H1 (cell line): ENCODE results near the gene NFIA. TPM values are rescaled to one million over a fixed set of nuclear protein-coding genes. Genes with fewer than 3 reads are reported as not detected.

ENCODE experiments used
- KDM1A ChIP-seq: fragments of 200-600, 300-600 bp; sonication (generic); IDR thresholded peaks from 2 replicates; pipeline ENCODE4 v1.7.1; 2016; ENCODE audit warnings: mild to moderate bottlenecking, low read length, borderline replicate concordance
- SP4 ChIP-seq: IDR thresholded peaks from 2 replicates; pipeline ENCODE4 v1.6.1; 2012; ENCODE audit warnings: low read length, inconsistent platforms
- polyA plus RNA-seq, 7 experiments: library from polyadenylated mRNA; depleted of rRNA in 3 of 7; stranded (reverse) in 5 of 7; unstranded in 2 of 7; fragments of >200 nt in 5 of 7; fragments of 200-250 nt in 2 of 7; gene quantifications; 1 replicate in 5 of 7; 2 replicates in 1 of 7; 4 replicates in 1 of 7; pipeline versions ENCODE4 v1.2.1 to v1.2.3, GENCODE V29; 2011 to 2013; ENCODE audit warnings: missing spikeins in 2 of 7, mixed read lengths in 2 of 7
- total RNA-seq: library from RNA; stranded (reverse); fragmentation: NEBNext Ultra II Directional; extraction: Animal tissue kit (Norgen Biotek cat#: 25700); gene quantifications from 2 replicates; pipeline ENCODE4 v1.2.1, GENCODE V29; 2021

The NFIA gene
- total and polyA plus RNA-seq, 2 of the 8 experiments (the other 6 are each of a cell fraction or from before 2014, with no cell fraction given): 1.8 to 2.3 TPM

DNA sequence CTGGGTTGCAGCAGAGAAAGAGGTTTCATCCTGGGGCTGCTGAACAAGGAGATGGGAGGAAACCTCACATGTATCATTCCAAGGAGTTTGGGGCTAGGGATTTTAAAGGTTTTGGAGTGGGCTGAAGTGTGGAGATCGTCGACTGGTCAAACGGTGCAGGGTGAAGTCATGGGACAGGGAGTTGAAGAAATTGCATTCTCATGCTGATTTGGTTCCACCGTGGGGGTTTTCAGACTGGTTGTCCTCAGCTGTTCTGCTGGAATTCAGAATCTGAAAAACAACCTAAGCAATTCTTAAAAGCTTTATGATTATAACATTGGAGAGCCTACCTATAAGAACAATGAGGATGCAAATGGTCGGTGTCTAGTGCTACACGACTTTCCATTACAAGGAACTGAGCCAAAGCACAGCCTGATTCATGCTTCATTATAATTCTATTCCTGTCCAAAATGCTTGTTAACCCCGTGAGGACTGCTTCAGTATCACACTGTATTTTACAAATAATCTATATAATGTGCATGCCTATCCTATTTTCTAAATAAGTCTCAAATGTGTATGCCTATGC, 399.9 kb downstream of the NFIA start (continued):
- no peak for TF ChIP-seq KDM1A
- TF ChIP-seq SP4: no peak
- TF ChIP-seq, all 59 proteins: peak for 0
